ENCODE data around the gene PROKR1. TPM values are rescaled to one million over a fixed set of nuclear protein-coding genes. Genes with fewer than 3 reads are reported as not detected.
"Not testable (repeated sequence)": the region's sequence is repeated elsewhere in the genome, so short reads cannot be mapped to it uniquely, and the experiment has no call there.

PROKR1 gene
- total RNA-seq (under 1 TPM in 1 of 7 donors, not detected in 6; 0.09 TPM), polyA plus RNA-seq (under 1 TPM in 2 of 3 donors, not detected in 1; 0.02 to 0.03 TPM)
- long read RNA-seq, donor 1, result 0 reads
- long read RNA-seq, donor 2, result 0 reads

GRCh38 chr2:68643011-68643873 is at the start of gene PROKR1:
Gene PROKR1 (plus strand): TSS chr2:68643579. CDS start chr2:68645822, 2,243 bp downstream.
- 2 to 5% (median 4%) methylated on average over 26 to 86 of the region's 86 CpGs for WGBS, 5 donors
- Histone ChIP-seq H3K36me3 (no peaks in the 10 kb centered on the region), H3K9me3 (peaks cover 0 to 12% (median 0%) of the 10 kb centered on the region in 8 donors), H3K4me1 (peaks cover 8 to 18% (median 14%) of the 10 kb centered on the region in 6 donors), H3K27ac (no peak within 1 kb of the TSS), H3K4me3 (peak within 1 kb of the TSS; percentile 30 to 71 (median 38)), H3K27me3 (replicated peaks in 1 of 7) (peaks cover 0 to 79% (median 53%) of the 10 kb centered on the region in 7 donors)
- intact Hi-C loops (cut with DNase I; ENCODE audit: low total_unique reads), result no loop called here
- DNase-seq, result peak; percentile 80
- TF ChIP-seq POLR2AphosphoS5 (IDR thresholded peaks at IDR 0.05) (peak in 1 of 3 donors; percentile 19), POLR2A (IDR thresholded peaks at IDR 0.05) (no peak)

GRCh38 chr2:68594041-68594440 is 49.3 kb upstream of the PROKR1 start:
- no peak overlapping the region for H3K27ac ChIP-seq
- intact Hi-C loops (cut with DNase I; ENCODE audit: low total_unique reads), result no loop called here
- DNase-seq, result no peak
- H3K4me1 ChIP-seq, result peaks cover 0 to 13% (median 9%) of the 10 kb centered on the region in 6 donors
- 48 to 86% (median 64%) methylated on average over 1 of the region's 1 CpG for WGBS, 5 donors
- TF ChIP-seq POLR2A (IDR thresholded peaks at IDR 0.05), result no peak
- TF ChIP-seq POLR2AphosphoS5 (IDR thresholded peaks at IDR 0.05), result no peak
- TF ChIP-seq CTCF (IDR thresholded peaks at IDR 0.05 in 8 of 11, conservative IDR thresholded peaks at IDR 0.05 in 3 of 11), result no peak
- H3K9me3 ChIP-seq, result no peaks in the 10 kb centered on the region
- no peaks in the 10 kb centered on the region for H3K27me3 ChIP-seq (replicated peaks in 1 of 7)
- no peak overlapping the region for H3K4me3 ChIP-seq
- no peaks in the 10 kb centered on the region for H3K36me3 ChIP-seq

GRCh38 chr2:68594674-68595492 is 48.5 kb upstream of the PROKR1 start:
- H3K4me1 ChIP-seq, result peaks cover 0 to 13% (median 9%) of the 10 kb centered on the region in 6 donors
- no peaks in the 10 kb centered on the region for H3K27me3 ChIP-seq (replicated peaks in 1 of 7)
- peak; percentile 72 for DNase-seq
- TF ChIP-seq CTCF (IDR thresholded peaks at IDR 0.05 in 8 of 11, conservative IDR thresholded peaks at IDR 0.05 in 3 of 11), result peak; percentile 62 to 87 (median 80)
- TF ChIP-seq POLR2A (IDR thresholded peaks at IDR 0.05), result no peak
- peaks cover 0 to 5% (median under 1%) of the 10 kb centered on the region in 8 donors for H3K9me3 ChIP-seq
- 35 to 38% (median 35%) methylated on average over 5 of the region's 5 CpGs for WGBS, 5 donors
- intact Hi-C loops (cut with DNase I; ENCODE audit: low total_unique reads), result no loop called here
- H3K27ac ChIP-seq, result peak overlapping the region in 3 of 8 donors; percentile 21 to 51 (median 29)
- no peaks in the 10 kb centered on the region for H3K36me3 ChIP-seq
- peak overlapping the region in 1 of 8 donors; percentile 35 for H3K4me3 ChIP-seq

- H3K9me3 ChIP-seq, result peaks cover 0 to 11% (median 5%) of the 10 kb centered on the region in 8 donors
Measured at GRCh38 chr2:68595493-68595785, 47.9 kb upstream of the PROKR1 start.

GRCh38 chr2:68600495-68600894 is 42.9 kb upstream of the PROKR1 start:
- 81 to 97% (median 86%) methylated on average over 2 to 3 of the region's 3 CpGs for WGBS, 5 donors
- intact Hi-C loops (cut with DNase I; ENCODE audit: low total_unique reads), result not testable (repeated sequence)

More at GRCh38 chr2:68595493-68595785, 47.9 kb upstream of the PROKR1 start:
- intact Hi-C loops (cut with DNase I; ENCODE audit: low total_unique reads); H3K4me3 ChIP-seq; H3K36me3 ChIP-seq; DNase-seq; H3K27me3 ChIP-seq (replicated peaks in 1 of 7): not testable (repeated sequence)
- Histone ChIP-seq H3K4me1 (peaks cover 0 to 13% (median 9%) of the 10 kb centered on the region in 6 donors), H3K27ac (peak overlapping the region in 1 of 8 donors; percentile 21)
- TF ChIP-seq CTCF (IDR thresholded peaks at IDR 0.05 in 8 of 11, conservative IDR thresholded peaks at IDR 0.05 in 3 of 11), result peak in 3 of 11 experiments; percentile 5 to 37 (median 34)
- WGBS, 5 donors, result 63 to 93% (median 68%) methylated on average over 2 of the region's 2 CpGs

More at GRCh38 chr2:68600495-68600894, 42.9 kb upstream of the PROKR1 start:
- H3K4me3 ChIP-seq; H3K4me1 ChIP-seq; DNase-seq; H3K36me3 ChIP-seq; H3K27me3 ChIP-seq (replicated peaks in 1 of 7); H3K27ac ChIP-seq: not testable (repeated sequence)
- peaks cover 0 to 44% (median 36%) of the 10 kb centered on the region in 8 donors for H3K9me3 ChIP-seq

Measured in spleen (tissue), 13 donors.